ENCODE results near the gene RAD51B.

Gene RAD51B

DNA sequence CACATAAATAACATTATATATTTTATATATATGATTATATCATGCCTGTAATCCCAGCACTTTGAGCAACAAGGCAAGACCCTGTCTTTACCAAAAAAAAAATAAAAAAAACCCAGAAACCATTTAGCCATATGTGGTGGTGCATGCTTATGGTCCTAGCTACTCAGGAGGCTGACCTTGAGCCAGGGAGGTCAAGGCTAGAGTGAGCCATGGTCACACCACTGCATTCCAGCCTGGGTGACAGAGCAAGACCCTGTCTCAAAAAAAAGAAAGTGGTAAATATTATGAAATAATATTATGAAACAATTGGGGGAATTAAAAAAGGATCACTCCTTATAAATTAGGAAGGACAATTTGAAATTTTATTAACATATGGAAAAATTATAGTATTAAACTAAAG is 16.0 kb downstream of the RAD51B start:
- no peak for DNase-seq (ENCODE audit: low read depth in 2 of 2)

DNA sequence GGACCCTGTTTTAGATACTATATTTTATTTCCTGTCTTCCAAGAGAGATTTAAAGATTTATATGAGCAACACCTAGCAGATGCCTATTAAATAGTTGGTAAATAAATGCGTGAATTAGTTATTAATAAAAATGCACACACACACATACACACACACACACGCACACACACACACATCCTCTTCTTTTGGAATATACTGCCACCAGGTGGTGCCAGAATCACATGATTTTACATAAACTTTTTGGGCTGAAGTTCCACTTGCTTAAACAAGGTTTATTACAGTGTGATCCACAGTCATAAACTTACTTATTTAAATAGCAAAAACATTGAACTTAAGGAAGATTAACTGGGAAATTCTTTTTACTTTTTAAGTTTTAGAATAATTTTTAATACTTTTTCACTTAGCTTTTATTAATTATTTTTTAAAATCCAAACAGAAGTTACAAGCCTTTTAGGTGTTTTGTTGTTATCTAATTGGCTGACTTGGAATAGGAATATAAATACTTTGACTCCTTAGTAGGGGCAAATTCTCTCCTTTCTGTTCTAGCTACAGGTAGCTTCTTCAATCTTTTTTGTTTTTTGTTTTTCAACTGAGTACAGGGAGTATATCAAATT is 17.5 kb downstream of the RAD51B start:
- no peak for DNase-seq (ENCODE audit: low read depth in 2 of 2)

DNA sequence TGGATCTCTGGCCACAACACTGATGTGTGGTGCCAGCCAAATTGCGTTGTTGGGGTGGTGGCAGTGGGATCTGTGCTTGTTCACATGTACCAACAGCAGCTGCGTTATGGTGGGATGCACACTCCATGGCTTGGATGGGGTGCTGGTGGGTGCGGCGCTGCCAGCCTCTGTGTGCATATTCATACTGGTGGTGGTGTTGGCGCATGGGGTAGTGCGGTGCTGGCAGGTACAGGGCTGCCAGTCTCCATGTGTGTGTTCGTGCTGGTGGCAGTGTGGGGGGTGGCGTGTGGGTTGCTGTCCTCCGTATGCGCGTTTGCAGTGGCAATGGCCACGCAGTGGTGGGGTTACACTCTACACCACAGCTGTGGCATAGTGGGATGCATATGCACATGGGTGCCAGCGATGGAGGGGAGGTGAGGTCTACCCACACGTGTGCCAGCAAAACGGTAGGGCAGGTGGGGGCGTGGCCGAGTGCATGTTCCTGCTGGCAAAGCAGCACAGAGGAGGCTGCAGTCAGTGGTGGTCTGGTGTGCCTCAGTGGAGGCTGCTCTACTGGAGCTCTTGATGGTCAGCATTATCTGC is 26.5 kb downstream of the RAD51B start:
- no peak for DNase-seq (ENCODE audit: low read depth in 2 of 2)

DNA sequence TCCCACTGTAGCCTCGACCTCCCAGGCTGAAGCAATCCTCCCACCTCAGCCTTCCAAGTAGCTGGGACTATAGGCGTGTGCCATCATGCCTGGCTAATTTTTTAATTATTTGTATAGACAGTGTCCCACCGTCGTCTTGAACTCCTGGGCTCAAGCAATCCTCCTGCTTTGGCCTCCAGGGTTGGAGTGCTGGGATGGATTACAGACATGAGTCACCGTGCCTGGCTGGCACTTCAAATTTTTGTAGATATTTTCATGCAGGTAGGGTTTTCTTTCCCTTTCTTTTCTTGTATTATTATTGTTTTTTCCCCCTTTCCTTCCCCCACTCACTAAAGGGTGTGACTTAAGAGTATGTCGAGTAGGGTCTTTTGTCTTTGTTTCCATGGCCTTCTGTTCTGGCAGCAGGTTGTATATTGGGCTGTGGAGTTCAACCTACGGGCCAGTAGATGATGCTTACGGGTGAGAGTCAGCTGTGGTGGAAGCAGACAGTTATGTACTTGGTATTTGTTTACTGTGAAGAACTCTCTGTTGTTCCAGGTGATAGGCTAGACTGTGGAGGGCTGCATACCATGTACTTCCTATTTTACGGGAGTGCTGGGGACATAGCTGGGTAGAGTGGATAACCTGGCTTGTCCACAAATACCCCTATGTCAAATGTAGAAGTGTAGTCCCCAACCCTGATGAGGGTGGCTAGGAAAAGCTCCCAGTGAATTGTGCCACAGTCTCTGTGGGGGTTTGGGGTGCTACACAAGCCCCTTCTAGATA is 30.7 kb downstream of the RAD51B start:
- DNase-seq (ENCODE audit: low read depth in 2 of 2), result no peak

DNA sequence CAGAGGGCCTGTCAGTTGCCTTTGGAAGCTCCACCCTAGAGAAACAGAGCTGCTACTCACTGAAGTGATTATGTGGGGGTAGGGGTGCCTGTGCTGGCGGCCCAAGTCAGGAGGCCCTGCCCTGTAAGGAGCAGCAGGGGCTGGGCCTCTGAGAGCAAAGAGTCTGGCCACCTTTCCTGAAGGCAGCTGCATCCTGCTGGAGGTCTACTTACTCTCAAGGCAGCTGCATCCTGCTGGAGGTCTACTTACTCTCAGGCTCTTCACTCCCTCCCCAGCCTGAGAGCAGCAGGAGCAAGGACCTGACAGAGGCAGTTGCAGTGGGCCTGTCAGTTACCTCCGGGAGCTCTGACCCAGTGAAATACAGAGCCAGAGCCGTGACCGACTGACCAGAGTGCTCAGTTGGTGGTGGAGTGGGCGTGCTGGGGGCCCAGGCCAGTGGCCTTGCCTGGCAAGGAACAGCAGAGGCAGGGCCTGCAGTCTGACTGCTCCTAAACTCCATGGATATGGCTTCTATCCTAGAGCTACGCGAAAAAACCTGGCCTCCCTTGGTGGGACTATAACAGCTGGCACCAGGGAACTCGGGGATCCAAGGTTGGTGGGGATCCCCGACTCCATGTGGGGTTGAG is 32.3 kb downstream of the RAD51B start:
- no peak for DNase-seq (ENCODE audit: low read depth in 2 of 2)

DNA sequence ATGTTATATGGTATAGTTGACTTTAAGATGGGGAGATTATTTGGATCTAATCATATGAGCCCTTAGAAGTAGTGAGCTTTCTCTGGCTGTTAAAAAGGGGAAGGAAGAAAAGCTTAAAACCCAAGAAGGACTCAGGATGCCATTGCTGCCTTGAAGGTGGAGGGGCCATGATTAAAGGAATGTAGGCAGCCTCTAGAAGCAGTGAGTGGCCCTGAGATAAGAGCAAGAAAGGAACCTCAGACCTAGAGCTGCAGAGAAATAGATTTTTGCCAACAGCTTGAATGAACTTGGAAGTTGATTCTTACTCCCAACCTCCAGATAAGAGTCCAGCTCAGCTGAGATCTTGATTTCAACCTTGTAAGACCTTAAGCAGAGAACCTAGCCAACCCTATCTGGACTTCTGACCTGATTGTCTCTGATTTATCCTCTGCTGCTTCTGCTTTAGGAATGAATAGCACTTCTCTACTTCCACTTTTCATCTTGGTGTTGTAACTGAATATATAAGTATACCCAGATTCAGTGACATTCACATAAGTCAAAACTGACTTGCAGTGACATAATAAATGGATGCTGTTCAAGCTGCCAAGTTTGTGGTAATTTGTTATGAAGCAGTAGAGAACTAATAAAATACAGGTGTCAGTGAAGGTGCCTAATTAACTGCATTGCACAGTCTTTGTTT is 33.5 kb downstream of the RAD51B start:
- DNase-seq (ENCODE audit: low read depth in 2 of 2), result no peak

DNA sequence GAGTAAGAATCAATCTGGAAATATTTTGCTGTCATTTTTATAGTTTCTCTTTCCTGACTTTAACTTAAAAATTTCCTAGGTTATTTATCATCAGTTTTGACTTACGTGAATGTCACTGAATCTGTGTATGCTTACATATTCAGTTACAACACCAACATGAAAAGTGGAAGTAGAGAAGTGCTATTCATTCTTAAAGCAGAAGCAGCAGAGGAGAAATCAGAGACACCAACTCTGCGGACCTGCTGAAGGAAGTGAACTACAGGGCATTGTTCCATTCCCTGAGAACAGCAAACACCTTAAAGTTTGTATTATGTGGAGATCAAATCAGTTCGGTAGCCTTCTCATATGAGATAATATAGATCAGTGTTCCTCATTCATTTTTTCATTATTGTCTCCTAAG is 34.1 kb downstream of the RAD51B start:
- no peak for DNase-seq (ENCODE audit: low read depth in 2 of 2)

DNA sequence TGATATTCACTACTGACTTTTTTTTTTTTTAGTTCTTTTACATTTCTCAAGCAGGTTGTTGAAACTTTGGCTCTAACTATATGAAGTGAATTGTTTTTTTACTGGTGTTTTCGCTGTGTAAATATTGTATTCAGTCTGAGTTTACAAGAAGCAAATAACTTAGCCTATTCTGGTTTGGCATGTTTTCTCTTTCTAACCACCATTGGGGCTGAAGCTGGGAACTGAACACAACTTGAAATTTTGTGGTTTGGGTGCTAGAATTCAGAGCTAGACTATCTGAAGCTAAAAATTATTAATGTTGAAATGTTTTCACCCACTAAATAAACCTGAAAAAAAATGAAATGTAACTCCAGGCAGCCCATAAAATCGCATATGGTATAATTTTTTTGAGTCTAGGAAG is 37.2 kb downstream of the RAD51B start:
- no peak for DNase-seq (ENCODE audit: low read depth in 2 of 2)

DNA sequence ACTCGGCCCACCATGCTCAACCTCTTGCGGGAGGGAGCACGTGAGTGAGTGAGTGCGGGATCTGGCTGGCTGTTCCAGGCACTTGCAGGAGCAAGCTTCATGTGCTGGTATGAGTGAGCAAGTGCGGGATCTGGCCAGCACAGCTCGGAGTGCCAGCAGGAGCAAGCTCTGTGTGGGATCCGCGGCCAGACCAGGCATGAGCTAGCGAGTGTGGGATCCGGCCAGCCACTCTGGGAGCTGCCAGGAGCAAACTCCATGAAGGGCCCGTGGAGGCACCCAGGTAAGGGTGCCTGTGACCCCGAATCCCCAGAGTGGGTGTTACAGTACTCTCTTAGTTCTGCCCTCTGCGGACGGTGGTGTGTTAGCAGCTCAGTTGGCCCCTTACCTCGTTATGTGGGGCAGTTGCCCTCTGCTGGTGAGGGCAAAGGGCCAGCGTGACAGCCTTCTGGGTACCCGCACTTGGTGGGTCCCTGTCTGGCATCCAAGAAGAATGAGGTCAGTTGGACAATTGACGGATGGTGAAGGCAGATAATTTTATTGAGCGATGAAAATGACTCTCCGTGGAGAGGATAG is 38.3 kb downstream of the RAD51B start:
- no peak for DNase-seq (ENCODE audit: low read depth in 2 of 2)

DNA sequence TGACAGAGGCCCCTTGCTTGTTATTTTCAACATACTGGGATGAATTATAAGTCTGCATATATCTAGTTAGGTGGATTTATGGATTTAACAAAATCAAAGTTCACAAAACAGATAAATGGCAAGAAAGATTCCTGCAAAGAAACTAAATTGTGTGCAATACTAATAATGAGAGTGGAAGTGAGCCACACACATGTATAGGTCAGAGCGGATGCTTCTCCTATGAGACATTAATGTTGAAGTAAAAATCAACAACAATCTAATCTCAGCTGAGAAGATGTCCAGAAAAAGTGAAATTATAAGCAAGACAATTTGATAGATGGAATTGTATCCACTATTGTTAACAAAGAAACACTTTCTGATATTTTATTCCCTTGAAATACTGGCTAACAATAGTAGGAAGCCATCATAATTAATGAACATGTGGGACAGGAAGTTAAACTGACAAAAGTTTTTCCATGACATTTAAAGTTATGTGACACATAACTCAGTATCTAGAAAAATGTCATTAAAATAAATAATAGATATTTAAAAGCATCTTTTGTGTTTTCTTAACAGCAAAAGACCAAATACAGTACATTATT is 39.7 kb downstream of the RAD51B start:
- no peak for DNase-seq (ENCODE audit: low read depth in 2 of 2)

DNA sequence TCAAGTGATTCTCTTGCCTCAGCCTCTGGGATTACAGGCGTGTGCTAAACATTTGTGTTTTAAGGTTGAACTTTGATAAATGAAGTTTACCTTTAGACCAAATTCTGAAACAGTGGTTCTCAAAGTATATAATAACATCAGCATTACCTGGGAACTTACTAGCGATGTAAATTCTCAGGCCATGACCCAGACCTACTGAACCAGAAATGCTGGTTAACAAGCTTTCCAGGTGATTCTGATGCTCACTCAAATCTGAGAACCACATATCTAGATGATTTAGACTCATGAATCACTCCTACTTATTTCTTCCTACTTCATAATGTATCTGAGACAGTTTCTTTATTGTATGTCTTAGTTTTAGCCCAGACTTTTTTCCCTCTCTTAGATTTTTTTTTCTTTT is 43.6 kb downstream of the RAD51B start:
- DNase-seq (ENCODE audit: low read depth in 2 of 2), result no peak

DNA sequence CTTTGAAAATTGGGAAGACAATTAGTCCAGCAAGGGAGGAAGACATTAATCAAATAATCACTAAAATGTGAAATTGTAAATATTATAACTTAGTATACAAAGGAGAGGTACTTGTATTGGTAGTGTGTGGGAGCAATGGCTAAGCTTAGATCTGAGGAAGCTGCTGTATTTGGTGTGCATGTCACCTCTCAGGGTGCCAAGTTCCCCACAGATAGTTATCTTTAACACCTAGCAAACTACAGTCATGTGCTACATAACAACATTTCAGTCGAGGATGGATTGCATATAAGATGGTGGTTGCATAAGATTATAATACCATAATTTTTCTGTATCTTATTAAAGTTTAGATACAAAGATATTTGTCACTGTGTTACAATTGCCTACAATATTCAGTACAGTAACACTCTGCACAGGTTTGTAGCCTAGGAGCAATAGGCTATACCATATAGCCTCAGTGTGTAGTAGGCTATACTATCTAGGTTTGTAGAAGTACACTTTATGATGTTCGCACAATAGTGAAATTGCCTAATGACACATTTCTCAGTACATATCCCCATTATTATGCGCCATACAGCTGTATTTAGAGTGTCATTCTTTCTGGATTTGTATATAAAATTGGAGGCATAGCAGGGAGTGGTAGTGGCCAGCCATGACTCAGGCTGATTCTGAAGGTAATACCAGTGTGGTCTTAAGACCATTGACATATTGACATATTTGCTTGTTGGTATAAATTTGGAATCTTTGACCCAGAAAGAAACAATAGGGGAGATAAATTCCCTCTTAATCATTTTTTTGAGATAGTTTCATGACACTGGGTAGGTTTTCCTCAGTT is 55.8 kb downstream of the RAD51B start:
- DNase-seq (ENCODE audit: low read depth in 2 of 2), result no peak

DNA sequence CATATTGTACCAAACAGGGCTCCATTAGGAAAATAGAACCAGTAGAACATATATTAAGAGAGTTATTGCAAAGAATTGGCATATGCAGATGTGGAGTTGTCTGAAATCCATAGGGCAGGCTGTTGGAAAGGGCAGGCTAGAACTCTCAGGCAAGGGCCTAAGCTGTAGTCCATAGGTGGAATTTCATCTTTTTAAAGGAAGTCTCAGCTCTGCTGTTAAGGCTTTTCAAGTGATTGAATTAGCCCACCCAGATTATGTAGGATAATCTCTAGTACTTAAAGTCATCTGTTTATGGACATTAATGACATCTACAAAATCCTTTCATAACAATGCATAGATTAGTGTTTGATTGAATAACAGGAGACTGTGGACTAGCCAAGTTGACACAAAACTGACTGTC is 59.4 kb downstream of the RAD51B start:
- DNase-seq (ENCODE audit: low read depth in 2 of 2), result no peak

DNA sequence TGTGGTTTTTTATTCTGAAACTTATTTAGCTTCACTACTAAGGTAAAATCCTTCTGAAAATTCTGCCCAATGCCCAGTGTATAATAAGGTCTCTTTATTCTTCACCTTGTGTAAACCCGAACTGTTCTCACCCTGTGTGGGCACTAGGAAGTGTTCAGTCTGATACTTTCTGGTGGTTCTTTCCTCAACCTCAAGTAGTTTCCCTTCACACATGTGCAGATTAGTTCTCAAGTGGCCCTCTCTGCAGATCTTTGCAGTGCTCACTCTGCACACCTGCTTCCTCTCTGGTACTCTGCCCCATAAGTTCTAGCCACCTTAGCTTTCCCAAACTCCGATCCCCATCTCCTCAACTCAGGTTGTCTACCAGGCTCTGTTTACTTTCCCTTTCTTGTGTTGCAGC is 61.6 kb downstream of the RAD51B start:
- DNase-seq (ENCODE audit: low read depth in 2 of 2), result no peak

DNA sequence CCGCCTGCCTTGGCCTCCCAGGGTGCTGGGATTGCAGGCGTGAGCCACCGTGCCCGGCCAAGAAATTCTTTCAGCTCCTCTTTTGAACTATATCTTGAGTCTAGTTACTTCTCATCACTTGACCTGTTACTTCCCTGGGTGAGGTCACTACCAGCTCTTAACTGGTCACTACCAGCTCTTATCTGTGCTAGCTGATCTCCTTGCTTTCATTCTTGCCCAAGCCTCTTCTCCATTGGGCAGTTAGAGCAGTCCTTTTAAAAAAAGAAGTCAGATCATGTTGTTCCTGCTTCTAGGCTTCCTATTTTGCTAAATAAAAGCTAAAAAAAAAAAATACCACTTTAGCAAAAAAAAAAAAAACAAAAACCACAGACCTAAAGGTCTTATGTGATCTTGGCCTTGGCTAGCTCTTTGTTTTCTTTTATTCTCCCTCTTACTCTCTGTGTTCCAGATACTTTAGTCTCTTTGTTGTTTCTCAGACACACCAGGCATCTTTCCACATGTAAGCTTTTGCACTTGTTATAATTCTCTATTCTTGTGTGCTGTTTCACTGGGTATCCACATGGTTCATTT is 63.5 kb downstream of the RAD51B start:
- DNase-seq (ENCODE audit: low read depth in 2 of 2), result no peak

DNA sequence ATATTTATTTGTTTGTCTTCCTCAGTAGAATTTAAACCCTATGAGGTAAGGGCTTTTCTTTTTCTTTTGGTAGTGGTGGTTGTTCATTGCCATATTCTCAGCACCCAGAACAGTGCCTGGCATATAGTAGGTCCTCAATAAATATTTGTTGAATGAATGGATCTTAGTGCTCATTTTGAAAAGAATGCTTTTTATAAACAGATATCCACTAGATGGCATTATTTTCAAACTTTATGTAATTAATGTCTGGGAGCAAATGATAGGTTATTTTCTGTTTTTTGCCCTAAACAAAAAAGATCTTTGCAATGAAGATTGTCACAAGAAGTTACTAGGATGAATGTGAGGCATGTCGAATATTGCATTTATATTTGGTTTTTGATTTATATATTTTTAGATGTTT is 64.1 kb downstream of the RAD51B start:
- DNase-seq (ENCODE audit: low read depth in 2 of 2), result no peak

DNA sequence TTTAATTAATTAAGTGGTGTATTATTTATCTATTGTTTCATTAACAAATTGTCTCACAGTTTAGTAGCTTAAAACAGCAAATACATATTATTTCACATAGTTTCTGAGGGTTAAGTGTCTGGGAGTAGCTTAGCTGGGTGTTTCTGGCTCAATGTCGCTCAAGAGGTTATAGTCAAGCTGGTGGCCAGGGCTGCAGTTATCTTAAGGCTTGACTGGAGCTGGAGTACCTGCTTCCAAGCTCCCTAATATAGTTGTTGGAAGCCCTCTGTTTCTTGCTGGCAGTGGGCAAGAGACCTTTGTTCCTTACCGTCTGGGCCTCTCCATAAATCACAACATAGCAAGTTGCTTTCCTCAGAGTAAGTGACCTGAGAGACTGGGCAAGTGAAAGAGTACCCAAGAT is 66.6 kb downstream of the RAD51B start:
- no peak for DNase-seq (ENCODE audit: low read depth in 2 of 2)

DNA sequence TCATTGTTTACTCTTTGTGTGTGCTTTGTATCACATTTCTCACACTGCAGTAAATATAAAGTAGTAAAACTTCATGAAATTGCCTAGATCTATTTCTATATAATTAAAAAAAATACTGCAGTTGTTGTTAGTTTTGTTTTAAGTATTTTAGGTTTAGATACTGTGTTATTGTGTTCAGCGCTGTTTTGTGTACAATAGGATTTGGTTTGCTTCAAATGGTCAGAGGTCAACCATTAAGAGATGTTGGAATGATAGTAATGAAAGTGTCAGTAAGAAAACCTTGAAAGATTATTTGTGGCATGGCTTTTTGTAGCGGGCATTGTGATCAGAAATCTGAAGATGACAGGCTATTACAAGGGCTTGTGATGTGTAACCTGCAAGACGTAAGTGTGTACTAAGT is 67.9 kb downstream of the RAD51B start:
- no peak for DNase-seq (ENCODE audit: low read depth in 2 of 2)

DNA sequence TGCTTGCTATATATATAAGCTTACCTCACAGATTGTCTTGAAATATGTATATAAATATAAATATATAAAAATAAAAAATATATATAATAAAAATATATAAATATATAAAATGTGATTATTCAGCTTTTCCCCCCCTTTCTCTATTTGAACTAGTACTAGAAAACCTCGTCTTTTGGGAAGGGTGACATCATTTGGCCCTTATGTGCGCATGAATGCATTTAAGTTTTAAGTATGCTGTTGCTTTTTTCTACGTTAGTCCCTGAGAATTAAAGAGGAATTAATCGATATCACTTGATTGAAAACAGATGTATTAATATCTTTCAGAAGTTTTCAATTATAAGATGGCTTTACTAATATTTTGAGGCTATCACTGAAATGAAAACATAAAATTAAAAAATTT is 69.9 kb downstream of the RAD51B start:
- no peak for DNase-seq (ENCODE audit: low read depth in 2 of 2)

DNA sequence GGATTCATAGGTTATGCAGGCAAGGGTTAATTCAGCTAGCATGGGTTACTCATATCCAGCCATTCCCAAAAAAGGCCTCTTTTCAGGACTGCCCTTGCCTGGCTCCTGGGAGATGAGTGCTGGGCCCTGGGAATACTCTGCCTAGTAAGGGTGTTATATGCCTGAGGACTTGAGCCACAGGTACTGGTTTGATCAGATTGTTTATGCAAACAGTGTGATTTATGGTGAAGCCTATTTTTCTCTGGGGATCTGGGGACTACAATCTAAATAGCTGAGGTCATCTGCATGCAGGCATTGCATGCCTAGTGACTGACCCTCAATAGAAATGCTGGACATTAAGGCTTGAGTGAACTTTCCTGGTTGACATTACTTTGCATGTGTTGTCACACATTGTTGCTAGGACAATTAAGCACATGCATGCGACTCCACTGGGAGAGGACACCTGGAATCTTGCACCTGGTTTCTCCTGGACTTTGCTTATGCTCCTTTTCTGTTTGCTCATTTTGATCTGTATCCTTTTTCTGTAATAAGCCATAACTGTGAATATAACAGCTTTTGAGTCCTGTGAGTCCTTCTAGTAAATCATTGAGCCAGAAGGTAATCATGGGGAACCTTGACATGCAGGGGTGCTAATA is 73.0 kb downstream of the RAD51B start:
- DNase-seq (ENCODE audit: low read depth in 2 of 2), result no peak
